ENCODE measurements around the gene RASA1. TPM values are rescaled to one million over a fixed set of nuclear protein-coding genes. Genes with fewer than 3 reads are reported as not detected.

RASA1 gene
- total and polyA plus RNA-seq, 9 of the 15 experiments (the other 6 are each of a cell fraction or from before 2014, with no cell fraction given), result 3.2 to 17.3 (median 9.2) TPM

GRCh38 chr5:87313216-87313615 is 45.5 kb downstream of the RASA1 start:
- no peak for FAIRE-seq
- Histone ChIP-seq H2AFZ (ENCODE audit: low read depth, low read length) (no peak overlapping the region), H3K4me1 (replicated peaks in 1 of 2; ENCODE audit: control insufficient read depth in 2 of 2, insufficient read depth in 2 of 2, low read length in 2 of 2) (no peaks in the 10 kb centered on the region; a peak in 1 of 5 replicates), H3K79me2 (ENCODE audit: control insufficient read depth, insufficient read depth, low read length) (no peaks in the 10 kb centered on the region; the same call in 1 of the 3 replicates), H3K9me1 (ENCODE audit: control insufficient read depth, insufficient read depth, low read length) (no peaks in the 10 kb centered on the region), H3K4me3 (no peak overlapping the region), H3K4me2 (ENCODE audit: insufficient read depth, low read length) (no peak overlapping the region), H3K9me3 (replicated peaks; ENCODE audit: control insufficient read depth, insufficient read depth, low read depth, low read length) (no peaks in the 10 kb centered on the region), H3K27ac (ENCODE audit: extremely low read depth, low read depth, low read length) (no peak overlapping the region), H3K36me3 (ENCODE audit: control insufficient read depth, insufficient read depth, low read length) (no peaks in the 10 kb centered on the region), H4K20me1 (replicated peaks; ENCODE audit: control insufficient read depth, insufficient read depth, low read length) (no peaks in the 10 kb centered on the region), H3K9ac (ENCODE audit: insufficient read depth in 1 of 2, low read depth in 2 of 2, low read length in 2 of 2) (no peak overlapping the region), H3K27me3 (ENCODE audit: control insufficient read depth in 2 of 2, insufficient read depth in 2 of 2, low read length in 2 of 2) (no peaks in the 10 kb centered on the region)
- WGBS (ENCODE audit: insufficient coverage, low coverage, missing lambda C conversion rate), result 59% methylated on average over 3 of the region's 3 CpGs
- in situ Hi-C loops (cut with MboI), result no loop called here
- ATAC-seq, result no peak
- ChIA-PET CTCF (ENCODE audit: low intra/inter-chr PET ratio) (no interaction called here), POLR2A (no interaction called here)
- no TSS peak for BruUV-seq (replicated peaks)
- intact Hi-C loops (cut with micrococcal nuclease), result no loop called here
- no peak for DNase-seq (ENCODE audit: extremely low read depth in 1 of 4, low spot score in 3 of 4)
- TF ChIP-seq, protein P1, sequence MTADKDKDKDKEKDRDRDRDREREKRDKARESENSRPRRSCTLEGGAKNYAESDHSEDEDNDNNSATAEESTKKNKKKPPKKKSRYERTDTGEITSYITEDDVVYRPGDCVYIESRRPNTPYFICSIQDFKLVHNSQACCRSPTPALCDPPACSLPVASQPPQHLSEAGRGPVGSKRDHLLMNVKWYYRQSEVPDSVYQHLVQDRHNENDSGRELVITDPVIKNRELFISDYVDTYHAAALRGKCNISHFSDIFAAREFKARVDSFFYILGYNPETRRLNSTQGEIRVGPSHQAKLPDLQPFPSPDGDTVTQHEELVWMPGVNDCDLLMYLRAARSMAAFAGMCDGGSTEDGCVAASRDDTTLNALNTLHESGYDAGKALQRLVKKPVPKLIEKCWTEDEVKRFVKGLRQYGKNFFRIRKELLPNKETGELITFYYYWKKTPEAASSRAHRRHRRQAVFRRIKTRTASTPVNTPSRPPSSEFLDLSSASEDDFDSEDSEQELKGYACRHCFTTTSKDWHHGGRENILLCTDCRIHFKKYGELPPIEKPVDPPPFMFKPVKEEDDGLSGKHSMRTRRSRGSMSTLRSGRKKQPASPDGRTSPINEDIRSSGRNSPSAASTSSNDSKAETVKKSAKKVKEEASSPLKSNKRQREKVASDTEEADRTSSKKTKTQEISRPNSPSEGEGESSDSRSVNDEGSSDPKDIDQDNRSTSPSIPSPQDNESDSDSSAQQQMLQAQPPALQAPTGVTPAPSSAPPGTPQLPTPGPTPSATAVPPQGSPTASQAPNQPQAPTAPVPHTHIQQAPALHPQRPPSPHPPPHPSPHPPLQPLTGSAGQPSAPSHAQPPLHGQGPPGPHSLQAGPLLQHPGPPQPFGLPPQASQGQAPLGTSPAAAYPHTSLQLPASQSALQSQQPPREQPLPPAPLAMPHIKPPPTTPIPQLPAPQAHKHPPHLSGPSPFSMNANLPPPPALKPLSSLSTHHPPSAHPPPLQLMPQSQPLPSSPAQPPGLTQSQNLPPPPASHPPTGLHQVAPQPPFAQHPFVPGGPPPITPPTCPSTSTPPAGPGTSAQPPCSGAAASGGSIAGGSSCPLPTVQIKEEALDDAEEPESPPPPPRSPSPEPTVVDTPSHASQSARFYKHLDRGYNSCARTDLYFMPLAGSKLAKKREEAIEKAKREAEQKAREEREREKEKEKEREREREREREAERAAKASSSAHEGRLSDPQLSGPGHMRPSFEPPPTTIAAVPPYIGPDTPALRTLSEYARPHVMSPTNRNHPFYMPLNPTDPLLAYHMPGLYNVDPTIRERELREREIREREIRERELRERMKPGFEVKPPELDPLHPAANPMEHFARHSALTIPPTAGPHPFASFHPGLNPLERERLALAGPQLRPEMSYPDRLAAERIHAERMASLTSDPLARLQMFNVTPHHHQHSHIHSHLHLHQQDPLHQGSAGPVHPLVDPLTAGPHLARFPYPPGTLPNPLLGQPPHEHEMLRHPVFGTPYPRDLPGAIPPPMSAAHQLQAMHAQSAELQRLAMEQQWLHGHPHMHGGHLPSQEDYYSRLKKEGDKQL (CRISPR knock-in tag; IDR thresholded peaks at IDR 0.05; ENCODE audit: borderline replicate concordance), result no peak
- TF ChIP-seq CHCHD3 (CRISPR knock-in tag; IDR thresholded peaks at IDR 0.05) (no peak), MXI1 (IDR thresholded peaks at IDR 0.05; ENCODE audit: low read depth, low read length) (no peak), ZNF507 (tag; conservative IDR thresholded peaks at IDR 0.05) (no peak), SRSF3 (IDR thresholded peaks at IDR 0.05; ENCODE audit: insufficient read depth, low read length) (no peak), SLC30A9 (CRISPR knock-in tag; IDR thresholded peaks at IDR 0.05) (no peak), NR0B1 (IDR thresholded peaks at IDR 0.05; ENCODE audit: partially characterized antibody) (no peak), ZNF232 (CRISPR knock-in tag; IDR thresholded peaks at IDR 0.05) (no peak), EWSR1 (IDR thresholded peaks at IDR 0.05; ENCODE audit: borderline replicate concordance, low read depth, partially characterized antibody) (no peak), HOXB6 (CRISPR knock-in tag; IDR thresholded peaks at IDR 0.05; ENCODE audit: borderline replicate concordance) (no peak)
- TF ChIP-seq, protein P2, sequence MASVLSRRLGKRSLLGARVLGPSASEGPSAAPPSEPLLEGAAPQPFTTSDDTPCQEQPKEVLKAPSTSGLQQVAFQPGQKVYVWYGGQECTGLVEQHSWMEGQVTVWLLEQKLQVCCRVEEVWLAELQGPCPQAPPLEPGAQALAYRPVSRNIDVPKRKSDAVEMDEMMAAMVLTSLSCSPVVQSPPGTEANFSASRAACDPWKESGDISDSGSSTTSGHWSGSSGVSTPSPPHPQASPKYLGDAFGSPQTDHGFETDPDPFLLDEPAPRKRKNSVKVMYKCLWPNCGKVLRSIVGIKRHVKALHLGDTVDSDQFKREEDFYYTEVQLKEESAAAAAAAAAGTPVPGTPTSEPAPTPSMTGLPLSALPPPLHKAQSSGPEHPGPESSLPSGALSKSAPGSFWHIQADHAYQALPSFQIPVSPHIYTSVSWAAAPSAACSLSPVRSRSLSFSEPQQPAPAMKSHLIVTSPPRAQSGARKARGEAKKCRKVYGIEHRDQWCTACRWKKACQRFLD (CRISPR knock-in tag; IDR thresholded peaks at IDR 0.05), result no peak
- TF ChIP-seq, protein P3, sequence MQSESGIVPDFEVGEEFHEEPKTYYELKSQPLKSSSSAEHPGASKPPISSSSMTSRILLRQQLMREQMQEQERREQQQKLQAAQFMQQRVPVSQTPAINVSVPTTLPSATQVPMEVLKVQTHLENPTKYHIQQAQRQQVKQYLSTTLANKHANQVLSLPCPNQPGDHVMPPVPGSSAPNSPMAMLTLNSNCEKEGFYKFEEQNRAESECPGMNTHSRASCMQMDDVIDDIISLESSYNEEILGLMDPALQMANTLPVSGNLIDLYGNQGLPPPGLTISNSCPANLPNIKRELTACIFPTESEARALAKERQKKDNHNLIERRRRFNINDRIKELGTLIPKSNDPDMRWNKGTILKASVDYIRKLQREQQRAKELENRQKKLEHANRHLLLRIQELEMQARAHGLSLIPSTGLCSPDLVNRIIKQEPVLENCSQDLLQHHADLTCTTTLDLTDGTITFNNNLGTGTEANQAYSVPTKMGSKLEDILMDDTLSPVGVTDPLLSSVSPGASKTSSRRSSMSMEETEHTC (IDR thresholded peaks at IDR 0.05), result no peak

Measured in K562 (cell line).